Activated CD4-positive, alpha-beta T cell treated with anti-CD3 and anti-CD28 coated beads, Interleukin-2, amount 50 U/mL, for 24 hours (primary cell): ENCODE measurements around the gene RPP25.
A peak's percentile ranks its signal among the peaks of the same experiment; 100 is the strongest.
"Not testable (repeated sequence)": the region's sequence is repeated elsewhere in the genome, so short reads cannot be mapped to it uniquely, and the experiment has no call there.

Experiments
- DNase-seq, 2 donors: peaks; one replicate each; pipeline ENCODE4 v3.0.0-alpha.2; 2020; ENCODE audit warnings: low read depth in 1 of 2, low spot score in 1 of 2

RPP25 gene

GRCh38 chr15:74924525-74924924, 32.0 kb downstream of the RPP25 start:
- DNase-seq: no peak

- DNase-seq: no peak
These were observed 36.1 kb downstream of the RPP25 start for GRCh38 chr15:74920456-74920855.

- DNase-seq: no peak
These were observed 38.9 kb downstream of the RPP25 start for GRCh38 chr15:74917676-74918075.

- DNase-seq: not testable (repeated sequence)
These were observed 42.8 kb downstream of the RPP25 start for GRCh38 chr15:74913799-74914198.

- DNase-seq: no peak
These were observed 43.5 kb downstream of the RPP25 start for GRCh38 chr15:74913041-74913440.

GRCh38 chr15:74908635-74909034, 47.9 kb downstream of the RPP25 start:
- DNase-seq: no peak

- DNase-seq: no peak
These were observed 49.3 kb downstream of the RPP25 start for GRCh38 chr15:74907163-74907870.

- peak; percentile 47 to 66 for DNase-seq
These were observed 50.0 kb downstream of the RPP25 start, which contains the start of gene FAM219B for GRCh38 chr15:74906450-74907162. FAM219B (minus strand) TSS chr15:74906851; CDS start chr15:74906800, 51 bp downstream.

- peak; percentile 13 to 15 for DNase-seq
These were observed 50.5 kb downstream of the RPP25 start for GRCh38 chr15:74906067-74906449.
